ENCODE data around the gene LTBP1.
"Not testable (repeated sequence)": the region's sequence is repeated elsewhere in the genome, so short reads cannot be mapped to it uniquely, and the experiment has no call there.

The LTBP1 gene

GRCh38 chr2:33366473-33366872 is 419.7 kb downstream of the LTBP1 start:
- no peak for DNase-seq (ENCODE audit: low spot score)

GRCh38 chr2:33368524-33368923 is 421.8 kb downstream of the LTBP1 start:
- CTCF ChIA-PET = interaction anchor here (0.6 kb wide), 1 partner anchor 619 kb away, joined by 3 read pairs; no protein-coding TSS in a partner anchor
- DNase-seq (ENCODE audit: low spot score) = not testable (repeated sequence)

More at GRCh38 chr2:33366473-33366872, 419.7 kb downstream of the LTBP1 start:
- CTCF ChIA-PET = interaction anchor here (0.6 kb wide), 1 partner anchor 419 kb away, joined by 4 read pairs; no protein-coding TSS in a partner anchor
- H3K27ac ChIP-seq = no peak overlapping the region
- POLR2A ChIA-PET (ENCODE audit: low non-redundant PET) = interaction anchor here (0.5 kb wide), 1 partner anchor 853 kb away, joined by 4 read pairs; no protein-coding TSS in a partner anchor
- no peak for TF ChIP-seq CTCF (conservative IDR thresholded peaks at IDR 0.05; ENCODE audit: low read depth)

GRCh38 chr2:33369191-33369590 is 422.4 kb downstream of the LTBP1 start:
- ChIA-PET CTCF (no interaction called here), POLR2A (ENCODE audit: low non-redundant PET) (no interaction called here)
- H3K27ac ChIP-seq = no peak overlapping the region
- no peak for DNase-seq (ENCODE audit: low spot score)
- TF ChIP-seq CTCF (conservative IDR thresholded peaks at IDR 0.05; ENCODE audit: low read depth) = no peak

More at GRCh38 chr2:33368524-33368923, 421.8 kb downstream of the LTBP1 start:
- H3K27ac ChIP-seq; POLR2A ChIA-PET (ENCODE audit: low non-redundant PET): not testable (repeated sequence)

- ChIA-PET CTCF (interaction anchor here (1.8 kb wide), 1 partner anchor 337 kb away, joined by 8 read pairs; no protein-coding TSS in a partner anchor), POLR2A (ENCODE audit: low non-redundant PET) (no interaction called here)
- no peak for TF ChIP-seq CTCF (conservative IDR thresholded peaks at IDR 0.05; ENCODE audit: low read depth)
- H3K27ac ChIP-seq = no peak overlapping the region
- DNase-seq (ENCODE audit: low spot score) = no peak
These were observed 424.0 kb downstream of the LTBP1 start for GRCh38 chr2:33370636-33371265.

- POLR2A ChIA-PET (ENCODE audit: low non-redundant PET) = interaction anchor here (0.6 kb wide), 1 partner anchor 41 kb away, joined by 3 read pairs; no protein-coding TSS in a partner anchor
- CTCF ChIA-PET = interaction anchor here (0.6 to 1.8 kb wide), 4 partner anchors 28 to 596 kb away, joined by 3 to 8 read pairs (median 4); no protein-coding TSS in a partner anchor
- no peak overlapping the region for H3K27ac ChIP-seq
These were observed 424.7 kb downstream of the LTBP1 start for GRCh38 chr2:33371304-33372090.

GRCh38 chr2:33372940-33373553 is 426.3 kb downstream of the LTBP1 start:
- POLR2A ChIA-PET (ENCODE audit: low non-redundant PET) = no interaction called here
- CTCF ChIA-PET = interaction anchor here (0.6 to 1.8 kb wide), 6 partner anchors 27 to 723 kb away, joined by 3 to 8 read pairs (median 3); no protein-coding TSS in a partner anchor
- peak; percentile 90 for TF ChIP-seq CTCF (conservative IDR thresholded peaks at IDR 0.05; ENCODE audit: low read depth)
- H3K27ac ChIP-seq = no peak overlapping the region
- peak; percentile 60 for DNase-seq (ENCODE audit: low spot score)

More at GRCh38 chr2:33371304-33372090, 424.7 kb downstream of the LTBP1 start:
- no peak for DNase-seq (ENCODE audit: low spot score)
- TF ChIP-seq CTCF (conservative IDR thresholded peaks at IDR 0.05; ENCODE audit: low read depth) = no peak

Data from RWPE1 (cell line).